ENCODE measurements around the gene RAPGEF6. TPM values are rescaled to one million over a fixed set of nuclear protein-coding genes. Genes with fewer than 3 reads are reported as not detected.

Gene RAPGEF6
- total and polyA plus RNA-seq, 9 of the 15 experiments (the other 6 are each of a cell fraction or from before 2014, with no cell fraction given) = 2.7 to 23.4 (median 12.7) TPM

DNA sequence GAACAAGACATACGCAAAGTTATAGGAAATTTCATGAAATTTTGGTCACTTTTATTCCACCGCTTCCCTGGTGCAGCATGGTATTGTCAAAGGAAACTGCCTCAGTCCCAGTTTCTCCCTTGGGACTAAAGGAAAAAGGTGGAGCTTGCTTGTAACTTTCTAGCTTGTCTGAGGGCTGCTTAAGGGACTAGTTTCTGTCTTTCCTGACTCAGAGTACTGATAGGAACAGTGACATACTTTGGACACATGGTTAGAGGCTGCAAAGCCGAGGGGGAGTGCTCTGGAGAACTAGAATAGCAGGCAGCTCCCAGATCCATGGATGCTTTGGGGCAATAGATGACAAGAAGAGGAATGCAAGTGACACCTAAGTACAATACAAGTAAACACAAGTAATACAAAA is 234.4 kb downstream of the RAPGEF6 start (continued):
- TF ChIP-seq, protein P1, sequence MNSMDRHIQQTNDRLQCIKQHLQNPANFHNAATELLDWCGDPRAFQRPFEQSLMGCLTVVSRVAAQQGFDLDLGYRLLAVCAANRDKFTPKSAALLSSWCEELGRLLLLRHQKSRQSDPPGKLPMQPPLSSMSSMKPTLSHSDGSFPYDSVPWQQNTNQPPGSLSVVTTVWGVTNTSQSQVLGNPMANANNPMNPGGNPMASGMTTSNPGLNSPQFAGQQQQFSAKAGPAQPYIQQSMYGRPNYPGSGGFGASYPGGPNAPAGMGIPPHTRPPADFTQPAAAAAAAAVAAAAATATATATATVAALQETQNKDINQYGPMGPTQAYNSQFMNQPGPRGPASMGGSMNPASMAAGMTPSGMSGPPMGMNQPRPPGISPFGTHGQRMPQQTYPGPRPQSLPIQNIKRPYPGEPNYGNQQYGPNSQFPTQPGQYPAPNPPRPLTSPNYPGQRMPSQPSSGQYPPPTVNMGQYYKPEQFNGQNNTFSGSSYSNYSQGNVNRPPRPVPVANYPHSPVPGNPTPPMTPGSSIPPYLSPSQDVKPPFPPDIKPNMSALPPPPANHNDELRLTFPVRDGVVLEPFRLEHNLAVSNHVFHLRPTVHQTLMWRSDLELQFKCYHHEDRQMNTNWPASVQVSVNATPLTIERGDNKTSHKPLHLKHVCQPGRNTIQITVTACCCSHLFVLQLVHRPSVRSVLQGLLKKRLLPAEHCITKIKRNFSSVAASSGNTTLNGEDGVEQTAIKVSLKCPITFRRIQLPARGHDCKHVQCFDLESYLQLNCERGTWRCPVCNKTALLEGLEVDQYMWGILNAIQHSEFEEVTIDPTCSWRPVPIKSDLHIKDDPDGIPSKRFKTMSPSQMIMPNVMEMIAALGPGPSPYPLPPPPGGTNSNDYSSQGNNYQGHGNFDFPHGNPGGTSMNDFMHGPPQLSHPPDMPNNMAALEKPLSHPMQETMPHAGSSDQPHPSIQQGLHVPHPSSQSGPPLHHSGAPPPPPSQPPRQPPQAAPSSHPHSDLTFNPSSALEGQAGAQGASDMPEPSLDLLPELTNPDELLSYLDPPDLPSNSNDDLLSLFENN (IDR thresholded peaks at IDR 0.05; ENCODE audit: low read depth in 2 of 2, low read length in 2 of 2) = no peak
- TF ChIP-seq ZC3H11A (IDR thresholded peaks at IDR 0.05; ENCODE audit: low read depth, low read length) = no peak
- no peak for TF ChIP-seq SUPT5H (IDR thresholded peaks at IDR 0.05)
- no peak for TF ChIP-seq BCOR (IDR thresholded peaks at IDR 0.05)
- TF ChIP-seq RBM17 (IDR thresholded peaks at IDR 0.05; ENCODE audit: borderline replicate concordance, low read depth, low read length) = no peak
- TF ChIP-seq, protein P2, sequence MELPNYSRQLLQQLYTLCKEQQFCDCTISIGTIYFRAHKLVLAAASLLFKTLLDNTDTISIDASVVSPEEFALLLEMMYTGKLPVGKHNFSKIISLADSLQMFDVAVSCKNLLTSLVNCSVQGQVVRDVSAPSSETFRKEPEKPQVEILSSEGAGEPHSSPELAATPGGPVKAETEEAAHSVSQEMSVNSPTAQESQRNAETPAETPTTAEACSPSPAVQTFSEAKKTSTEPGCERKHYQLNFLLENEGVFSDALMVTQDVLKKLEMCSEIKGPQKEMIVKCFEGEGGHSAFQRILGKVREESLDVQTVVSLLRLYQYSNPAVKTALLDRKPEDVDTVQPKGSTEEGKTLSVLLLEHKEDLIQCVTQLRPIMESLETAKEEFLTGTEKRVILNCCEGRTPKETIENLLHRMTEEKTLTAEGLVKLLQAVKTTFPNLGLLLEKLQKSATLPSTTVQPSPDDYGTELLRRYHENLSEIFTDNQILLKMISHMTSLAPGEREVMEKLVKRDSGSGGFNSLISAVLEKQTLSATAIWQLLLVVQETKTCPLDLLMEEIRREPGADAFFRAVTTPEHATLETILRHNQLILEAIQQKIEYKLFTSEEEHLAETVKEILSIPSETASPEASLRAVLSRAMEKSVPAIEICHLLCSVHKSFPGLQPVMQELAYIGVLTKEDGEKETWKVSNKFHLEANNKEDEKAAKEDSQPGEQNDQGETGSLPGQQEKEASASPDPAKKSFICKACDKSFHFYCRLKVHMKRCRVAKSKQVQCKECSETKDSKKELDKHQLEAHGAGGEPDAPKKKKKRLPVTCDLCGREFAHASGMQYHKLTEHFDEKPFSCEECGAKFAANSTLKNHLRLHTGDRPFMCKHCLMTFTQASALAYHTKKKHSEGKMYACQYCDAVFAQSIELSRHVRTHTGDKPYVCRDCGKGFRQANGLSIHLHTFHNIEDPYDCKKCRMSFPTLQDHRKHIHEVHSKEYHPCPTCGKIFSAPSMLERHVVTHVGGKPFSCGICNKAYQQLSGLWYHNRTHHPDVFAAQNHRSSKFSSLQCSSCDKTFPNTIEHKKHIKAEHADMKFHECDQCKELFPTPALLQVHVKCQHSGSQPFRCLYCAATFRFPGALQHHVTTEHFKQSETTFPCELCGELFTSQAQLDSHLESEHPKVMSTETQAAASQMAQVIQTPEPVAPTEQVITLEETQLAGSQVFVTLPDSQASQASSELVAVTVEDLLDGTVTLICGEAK (IDR thresholded peaks at IDR 0.05) = no peak
- TF ChIP-seq, protein P2 (CRISPR knock-in tag; IDR thresholded peaks at IDR 0.05) = no peak

All from K562 (cell line).